ENCODE data around the gene CD81.

Gene CD81

DNA sequence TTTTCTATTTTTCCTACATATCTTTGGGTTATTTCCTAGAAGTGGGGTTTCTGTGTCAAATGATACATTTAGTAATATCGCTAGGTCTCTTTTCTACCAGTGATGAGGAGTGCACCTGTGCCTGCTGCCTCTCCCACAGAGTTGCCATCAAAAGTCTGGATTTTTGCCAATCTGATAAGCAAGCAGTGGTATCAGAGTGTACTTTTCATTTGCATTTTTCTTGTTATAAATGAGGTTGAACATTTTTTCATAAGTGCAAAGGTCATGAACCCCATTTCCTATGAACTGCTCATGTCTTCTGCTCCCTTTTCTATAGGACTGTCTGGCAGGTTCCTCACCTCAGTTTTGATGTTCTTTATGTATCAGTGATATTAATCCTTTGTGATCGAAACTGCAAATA lies 65.5 kb downstream of the CD81 start:
- DNase-seq, result no peak

DNA sequence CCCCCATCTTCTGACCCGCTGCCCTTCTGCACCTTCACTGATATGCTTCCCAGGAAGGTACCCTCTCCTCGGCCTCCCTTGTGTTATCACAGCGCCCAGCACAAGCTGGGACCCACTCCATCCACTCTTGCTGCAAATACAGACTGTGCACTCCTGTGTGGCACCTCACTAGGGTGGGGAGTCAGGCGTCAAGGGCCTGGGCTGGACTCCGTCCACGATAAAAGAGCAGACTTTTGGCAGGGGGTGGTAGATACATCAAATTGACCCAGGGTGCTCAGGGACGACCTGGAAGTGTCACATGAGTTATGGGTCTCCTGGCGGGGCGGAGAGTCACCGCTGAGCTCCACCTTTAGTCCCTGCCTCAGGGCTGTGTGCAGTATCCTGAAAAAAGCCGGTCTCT lies 66.3 kb downstream of the CD81 start:
- no peak for DNase-seq

- no peak for DNase-seq
These were observed 67.0 kb downstream of the CD81 start, which contains the start of gene TRPM5 for GRCh38 chr11:2443881-2444820. Gene TRPM5 (minus strand): TSS chr11:2444514. CDS start chr11:2423036, 21,478 bp downstream.

DNA sequence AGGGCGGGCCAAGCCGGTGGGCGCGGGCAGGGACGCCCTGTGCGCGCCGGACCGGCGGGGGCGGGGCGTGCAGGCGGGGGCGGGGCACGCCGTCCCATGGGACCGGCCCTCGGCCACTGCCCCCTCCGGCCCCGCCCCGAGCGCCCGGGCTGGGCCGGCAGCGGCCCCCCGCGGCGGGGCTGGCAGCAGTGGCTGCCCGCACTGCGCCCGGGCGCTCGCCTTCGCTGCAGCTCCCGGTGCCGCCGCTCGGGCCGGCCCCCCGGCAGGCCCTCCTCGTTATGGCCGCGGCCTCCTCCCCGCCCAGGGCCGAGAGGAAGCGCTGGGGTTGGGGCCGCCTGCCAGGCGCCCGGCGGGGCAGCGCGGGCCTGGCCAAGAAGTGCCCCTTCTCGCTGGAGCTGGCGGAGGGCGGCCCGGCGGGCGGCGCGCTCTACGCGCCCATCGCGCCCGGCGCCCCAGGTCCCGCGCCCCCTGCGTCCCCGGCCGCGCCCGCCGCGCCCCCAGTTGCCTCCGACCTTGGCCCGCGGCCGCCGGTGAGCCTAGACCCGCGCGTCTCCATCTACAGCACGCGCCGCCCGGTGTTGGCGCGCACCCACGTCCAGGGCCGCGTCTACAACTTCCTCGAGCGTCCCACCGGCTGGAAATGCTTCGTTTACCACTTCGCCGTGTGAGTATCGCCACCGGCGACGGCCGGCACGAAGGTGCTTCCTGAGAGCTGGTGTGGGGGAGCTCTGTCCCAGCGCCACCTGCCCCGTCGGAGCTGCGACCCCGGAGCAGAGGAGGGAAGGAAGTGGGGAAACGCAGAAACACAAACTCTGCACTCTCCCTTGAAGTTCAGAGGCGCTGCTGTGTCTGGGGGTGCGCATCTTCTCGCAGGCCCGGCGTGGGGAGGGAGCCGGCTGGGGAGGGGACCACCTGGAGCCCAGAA lies 68.0 kb downstream of the CD81 start, which contains the start of gene KCNQ1:
Gene KCNQ1, plus strand, starts transcription at position 188 of the 925 bp plus-strand sequence. Its CDS starts 91 bp downstream, at position 279.
- DNase-seq, result no peak

DNA sequence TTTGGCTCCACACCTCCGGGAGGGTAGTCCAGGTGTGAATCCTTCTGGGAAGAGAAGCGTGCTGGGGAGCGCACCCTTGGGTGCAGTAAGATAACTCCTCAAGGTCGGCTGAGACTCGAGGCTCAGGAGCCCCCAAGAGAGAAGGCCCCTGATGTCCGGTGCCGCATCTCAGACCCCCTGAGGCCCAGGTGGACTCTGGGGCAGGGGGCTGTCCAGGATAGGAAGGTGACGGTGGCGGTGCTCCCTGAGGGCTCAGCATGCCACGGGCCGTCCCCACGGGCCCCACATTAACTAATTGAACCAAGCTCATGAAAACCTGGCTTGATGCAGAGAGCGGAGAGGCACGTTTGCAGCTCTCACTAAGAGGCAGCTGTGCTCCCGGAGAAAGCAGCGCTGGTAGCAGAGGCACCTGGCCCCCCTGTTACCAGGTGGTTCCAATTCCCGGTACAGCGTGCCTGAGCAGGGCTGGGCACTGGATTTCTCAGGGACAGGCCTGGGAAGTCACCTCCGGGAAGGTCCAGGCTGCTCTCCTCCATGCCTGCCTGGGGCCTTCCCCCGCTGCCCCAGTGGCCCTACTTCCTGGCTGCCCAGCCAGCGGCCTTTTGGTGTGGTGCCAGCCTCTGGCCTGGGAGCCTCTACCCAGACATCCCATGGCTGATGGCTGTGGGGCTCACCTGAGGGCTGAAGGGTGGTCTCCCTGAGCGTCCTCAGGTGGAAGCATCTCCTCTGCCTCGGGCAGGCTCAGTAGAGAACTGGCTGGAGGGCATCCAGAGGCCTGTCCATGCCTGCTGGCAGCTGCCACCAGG lies 68.8 kb downstream of the CD81 start:
- DNase-seq, result no peak

GRCh38 chr11:2446590-2447252 lies 69.6 kb downstream of the CD81 start:
- no peak for DNase-seq
